Panc1 (cell line): ENCODE data around the gene RNF148. TPM values are rescaled to one million over a fixed set of nuclear protein-coding genes. Genes with fewer than 3 reads are reported as not detected.
A peak's percentile ranks its signal among the peaks of the same experiment; 100 is the strongest.

Experiments used
- ATAC-seq: fragments of 200-7000 bp; cut with Tn5 transposase; 2 replicates; pipeline ENCODE4 v1.9.1; 2020; ENCODE audit warnings: mild to moderate bottlenecking, moderate library complexity
- Bru-seq: library from RNA; stranded (reverse); fragments of 400-500 nt; gene quantifications from one replicate; lab custom pipeline; 2021; lab: Mats Ljungman, UMichigan
- BruChase-seq, 2 experiments: library from RNA; stranded (reverse); fragments of 400-500 nt; gene quantifications; one replicate each; lab custom pipeline; 2021; lab: Mats Ljungman, UMichigan
- BruUV-seq: library from RNA; stranded (reverse); fragments of 400-500 nt; replicated peaks from 2 replicates; lab custom pipeline; 2021; lab: Mats Ljungman, UMichigan
- CTCF ChIA-PET: fragments of 300-600 bp; sonication (Branson Sonifier 250); formaldehyde crosslinking; loops from one replicate; lab custom pipeline; 2022; ENCODE audit warnings: antibody characterized with exemption; lab: Charles Lee
- POLR2A ChIA-PET: fragments of 300-600 bp; sonication (Branson Sonifier 250); formaldehyde crosslinking; loops from one replicate; lab custom pipeline; 2022; ENCODE audit warnings: antibody characterized with exemption; lab: Charles Lee
- DNase-seq: peaks from one replicate; pipeline ENCODE4 v3.0.0-alpha.2; 2010; ENCODE audit warnings: low read depth, low spot score
- H3K27ac ChIP-seq: 2 replicates; pipeline ENCODE4 v1.5.1; 2011; ENCODE audit warnings: mild to moderate bottlenecking, low read length, inconsistent platforms
- H3K27me3 ChIP-seq: fragments of 200-500 bp; sonication (Bioruptor generic); 2 replicates; pipeline ENCODE4 v1.6.0; 2014; ENCODE audit warnings: low read length, inconsistent platforms; ENCODE audit not compliant: control insufficient read depth, insufficient read depth
- H3K36me3 ChIP-seq: fragments of 200-500 bp; sonication (Bioruptor generic); 2 replicates; pipeline ENCODE4 v1.5.1; 2014; ENCODE audit warnings: inconsistent platforms, mild to moderate bottlenecking, low read length, moderate library complexity; ENCODE audit not compliant: control insufficient read depth, insufficient read depth
- H3K4me1 ChIP-seq: 2 replicates; pipeline ENCODE4 v1.5.1; 2011; ENCODE audit warnings: inconsistent platforms, mild to moderate bottlenecking, low read length, moderate library complexity; ENCODE audit not compliant: control insufficient read depth, insufficient read depth
- H3K4me3 ChIP-seq, 2 experiments: 2 replicates each; pipeline ENCODE4 v1.5.1; 2011 to 2012; ENCODE audit warnings: low read depth in 2 of 2, low read length in 2 of 2, mild to moderate bottlenecking in 2 of 2, inconsistent platforms in 1 of 2, moderate library complexity in 1 of 2
- H3K9me3 ChIP-seq: fragments of 200-500 bp; sonication (Bioruptor generic); 2 replicates; pipeline ENCODE4 v1.5.1; 2014; ENCODE audit warnings: low read depth, mild to moderate bottlenecking, inconsistent platforms, low read length, moderate library complexity; ENCODE audit not compliant: control insufficient read depth, insufficient read depth
- CTCF ChIP-seq: fragments of 450-650 bp; IDR thresholded peaks from 2 replicates; pipeline ENCODE4 v1.5.1; 2017; ENCODE audit warnings: mild to moderate bottlenecking
- POLR2AphosphoS5 ChIP-seq: IDR thresholded peaks from 2 replicates; pipeline ENCODE4 v1.6.1; 2012; ENCODE audit warnings: mild to moderate bottlenecking, low read depth, low read length, moderate library complexity
- REST ChIP-seq, 2 experiments: IDR thresholded peaks; 2 replicates each; pipeline ENCODE4 v1.6.1; 2011 to 2012; ENCODE audit warnings: low read depth in 2 of 2, control low read depth in 1 of 2, low read length in 1 of 2, mild to moderate bottlenecking in 1 of 2, moderate library complexity in 1 of 2; ENCODE audit not compliant: insufficient read depth in 1 of 2
- SIN3A ChIP-seq: IDR thresholded peaks from 2 replicates; pipeline ENCODE4 v1.6.1; 2012; ENCODE audit warnings: low read depth, mild to moderate bottlenecking, low read length, moderate library complexity, borderline replicate concordance; ENCODE audit not compliant: insufficient read depth
- TCF7L2 ChIP-seq: IDR thresholded peaks from 2 replicates; pipeline ENCODE4 v1.6.1; 2011; ENCODE audit warnings: mild to moderate bottlenecking, low read depth, low read length, inconsistent platforms
- in situ Hi-C: cut with HindIII; loops from 2 replicates; pipeline ENCODE4 v1.10.0; 2016; ENCODE audit warnings: low sequenced_read_pairs, low pct_unique_long_range_greater_than_20kb
- intact Hi-C: fragments of 100-400 bp; cut with micrococcal nuclease; formaldehyde crosslinking; loops from one replicate; pipeline ENCODE4 v1.10.0; 2022; ENCODE audit not compliant: unreplicated experiment
- long read RNA-seq: library from polyadenylated mRNA; unstranded; transcript quantifications from one replicate; pipeline ENCODE4 v2.0.0, GENCODE V29; 2021; ENCODE audit not compliant: unreplicated experiment
- polyA plus RNA-seq: library from polyadenylated mRNA; unstranded; fragments of >200 nt; gene quantifications from one replicate; pipeline ENCODE4 v1.2.1, GENCODE V29; 2012; ENCODE audit warnings: missing spikeins; ENCODE audit not compliant: insufficient read length
- total RNA-seq: library from RNA; stranded (reverse); gene quantifications from one replicate; pipeline ENCODE4 v1.2.1, GENCODE V29; 2021; ENCODE audit not compliant: unreplicated experiment

The RNF148 gene
- total RNA-seq (not detected), Bru-seq, nascent RNA (percentile 41 among the genes with signal in this experiment), BruChase-seq, experiment 1, labeled RNA remaining after a 2-hour chase (percentile 8 among the genes with signal in this experiment), BruChase-seq, experiment 2, labeled RNA remaining after a 6-hour chase (percentile 23 among the genes with signal in this experiment)
- not detected for polyA plus RNA-seq
- long read RNA-seq = 0 reads

GRCh38 chr7:122702872-122703510 is at the start of gene RNF148:
TSS of gene RNF148 (minus strand) at chr7:122702922. CDS start at chr7:122702750, 172 bp downstream.
- H3K4me1 ChIP-seq = no peaks in the 10 kb centered on the region
- H3K36me3 ChIP-seq = no peaks in the 10 kb centered on the region; the same call in 1 of the 2 replicates
- H3K9me3 ChIP-seq = no peaks in the 10 kb centered on the region
- no peaks in the 10 kb centered on the region for H3K27me3 ChIP-seq
- no TSS peak for BruUV-seq
- in situ Hi-C loops = no loop called here
- H3K4me3 ChIP-seq = no peak within 1 kb of the TSS
- intact Hi-C loops = no loop called here
- no peak within 1 kb of the TSS for H3K27ac ChIP-seq
- DNase-seq (no peak), ATAC-seq (no peak)
- TF ChIP-seq POLR2AphosphoS5 (no peak), TCF7L2 (no peak), CTCF (no peak), SIN3A (no peak), REST (IDR thresholded peaks at IDR 0.05; ENCODE audit: insufficient read depth in 1 of 2, low read depth in 2 of 2, low read length in 1 of 2) (no peak)
- ChIA-PET POLR2A (no interaction called here), CTCF (no interaction called here)

- ChIA-PET CTCF (no interaction called here), POLR2A (no interaction called here)
- ATAC-seq = no peak
- H3K4me1 ChIP-seq = no peaks in the 10 kb centered on the region
- no TSS peak for BruUV-seq
- no peaks in the 10 kb centered on the region for H3K36me3 ChIP-seq
- no peaks in the 10 kb centered on the region for H3K9me3 ChIP-seq
- no peak overlapping the region for H3K27ac ChIP-seq
- no peak for DNase-seq
- H3K4me3 ChIP-seq = no peak overlapping the region
- TF ChIP-seq REST (IDR thresholded peaks at IDR 0.05; ENCODE audit: insufficient read depth in 1 of 2, low read depth in 2 of 2, low read length in 1 of 2) = no peak
- TF ChIP-seq CTCF = no peak
- TF ChIP-seq POLR2AphosphoS5 = no peak
- no peak for TF ChIP-seq SIN3A
- no peak for TF ChIP-seq TCF7L2
- in situ Hi-C loops = no loop called here
- H3K27me3 ChIP-seq = no peaks in the 10 kb centered on the region
- intact Hi-C loops = no loop called here
Observed at GRCh38 chr7:122750389-122750788, 47.7 kb upstream of the RNF148 start.
